Glutamatergic neuron (in vitro differentiated cells): Measurements from ENCODE around the gene ASPRV1. TPM values are rescaled to one million over a fixed set of nuclear protein-coding genes. Genes with fewer than 3 reads are reported as not detected.
"Not testable (repeated sequence)": the region's sequence is repeated elsewhere in the genome, so short reads cannot be mapped to it uniquely, and the experiment has no call there.

Experiments
- DNase-seq: peaks from one replicate; pipeline ENCODE4 v3.0.0; 2022
- H3K27ac Mint-ChIP-seq: one replicate; pipeline ENCODE4 v1.8.0; 2020; ENCODE audit warnings: mild to moderate bottlenecking, mixed read lengths, inconsistent platforms; ENCODE audit not compliant: unreplicated experiment
- H3K27me3 Mint-ChIP-seq: one replicate; pipeline ENCODE4 v1.8.0; 2020; ENCODE audit warnings: mild to moderate bottlenecking, moderate library complexity, mixed read lengths, inconsistent platforms; ENCODE audit not compliant: unreplicated experiment
- H3K36me3 Mint-ChIP-seq: one replicate; pipeline ENCODE4 v1.8.0; 2020; ENCODE audit warnings: mild to moderate bottlenecking, mixed read lengths, inconsistent platforms; ENCODE audit not compliant: unreplicated experiment
- H3K4me1 Mint-ChIP-seq: one replicate; pipeline ENCODE4 v1.8.0; 2020; ENCODE audit warnings: mild to moderate bottlenecking, low read depth, mixed read lengths, inconsistent platforms; ENCODE audit not compliant: unreplicated experiment
- H3K4me3 Mint-ChIP-seq: one replicate; pipeline ENCODE4 v1.8.0; 2020; ENCODE audit warnings: mild to moderate bottlenecking, mixed read lengths, inconsistent platforms; ENCODE audit not compliant: unreplicated experiment
- H3K9me3 Mint-ChIP-seq: one replicate; pipeline ENCODE4 v1.8.0; 2020; ENCODE audit warnings: mild to moderate bottlenecking, moderate library complexity, mixed read lengths, inconsistent platforms; ENCODE audit not compliant: unreplicated experiment
- CTCF ChIP-seq: fragments of 200-600 bp; sonication (generic); IDR thresholded peaks from one replicate; pipeline ENCODE4 v1.5.0; 2021; ENCODE audit not compliant: partially characterized antibody, unreplicated experiment
- total RNA-seq: library from RNA; stranded (reverse); fragmentation: NEBNext Ultra II Directional; extraction: Animal tissue kit (Norgen Biotek cat#: 25700); gene quantifications from one replicate; pipeline ENCODE4 v1.2.1, GENCODE V29; 2021; ENCODE audit not compliant: unreplicated experiment

ASPRV1 gene
- total RNA-seq, 1 donor from 2014 or later, result 2.5 TPM

DNA sequence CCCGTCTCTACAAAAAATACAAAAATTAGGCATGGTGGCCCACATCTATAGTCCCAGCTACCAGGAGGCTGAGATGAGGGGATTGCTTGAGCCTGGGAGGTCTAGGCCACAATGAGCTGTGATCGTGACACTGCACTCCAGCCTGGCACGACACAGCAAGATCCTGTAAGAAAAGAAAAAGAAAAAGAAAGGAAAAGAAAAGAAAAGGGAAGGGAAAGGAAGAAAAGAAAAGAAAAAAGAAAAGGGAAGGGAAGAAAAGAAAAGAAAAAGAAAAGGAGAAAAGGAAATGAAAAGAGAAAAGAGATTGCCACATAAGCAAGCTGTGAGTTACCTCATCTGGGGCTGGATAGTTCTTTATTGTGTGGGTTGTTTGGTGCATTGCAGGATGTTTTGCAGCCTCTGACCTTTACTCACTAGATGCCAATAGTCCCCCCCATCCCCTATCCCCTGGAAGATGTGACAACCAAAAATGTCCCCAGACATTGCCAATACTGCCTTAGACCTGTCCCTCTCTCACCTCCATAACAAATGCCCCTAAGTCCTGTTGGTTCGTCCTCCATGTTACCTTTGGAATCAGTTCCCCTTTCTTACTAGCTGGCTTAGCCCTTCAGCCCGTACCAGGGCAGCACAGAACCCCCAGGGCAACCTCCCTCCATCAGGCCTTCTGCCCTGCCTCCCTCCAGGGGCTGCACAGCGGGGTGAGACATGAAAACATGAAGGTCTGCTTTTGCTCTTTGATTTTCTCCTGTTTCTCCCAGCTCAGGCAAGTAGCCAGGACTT is 8.9 kb downstream of the ASPRV1 start:
- H3K9me3 Mint-ChIP-seq, result peaks cover 4% of the 10 kb centered on the region
- no peaks in the 10 kb centered on the region for H3K36me3 Mint-ChIP-seq

DNA sequence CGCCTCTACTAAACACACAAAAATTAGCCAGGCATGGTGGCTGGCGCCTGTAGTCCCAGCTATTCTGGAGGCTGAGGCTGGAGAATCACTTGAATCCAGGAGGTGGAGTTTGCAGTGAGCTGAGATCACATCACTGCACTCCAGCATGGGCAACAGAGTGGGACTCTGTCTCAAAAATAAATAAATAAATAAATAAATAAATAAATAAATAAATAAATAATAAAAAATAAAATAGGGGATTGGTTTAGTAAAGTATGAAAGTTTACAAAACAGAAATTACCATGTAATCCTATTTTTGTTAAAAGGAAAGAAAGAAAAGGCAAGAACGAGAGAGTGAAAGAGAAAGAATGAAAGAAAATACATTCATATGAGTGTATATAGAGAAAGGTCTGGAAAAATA is 10.8 kb downstream of the ASPRV1 start:
- not testable (repeated sequence) for DNase-seq, H3K4me1 Mint-ChIP-seq, H3K4me3 Mint-ChIP-seq, H3K36me3 Mint-ChIP-seq, H3K27ac Mint-ChIP-seq, H3K27me3 Mint-ChIP-seq, H3K9me3 Mint-ChIP-seq

More for the DNA sequence above, 8.9 kb downstream of the ASPRV1 start:
- Mint-ChIP-seq H3K27me3 (peaks cover 3% of the 10 kb centered on the region), H3K4me3 (no peak overlapping the region), H3K4me1 (no peaks in the 10 kb centered on the region), H3K27ac (no peak overlapping the region)
- no peak for TF ChIP-seq CTCF
- no peak for DNase-seq

- Mint-ChIP-seq H3K27ac (no peak overlapping the region), H3K9me3 (peaks cover 2% of the 10 kb centered on the region), H3K27me3 (peaks cover 3% of the 10 kb centered on the region), H3K36me3 (no peaks in the 10 kb centered on the region), H3K4me1 (no peaks in the 10 kb centered on the region), H3K4me3 (no peak overlapping the region)
- DNase-seq, result no peak
- no peak for TF ChIP-seq CTCF
Measured at GRCh38 chr2:69950241-69950640, 11.2 kb downstream of the ASPRV1 start.

- H3K4me3 Mint-ChIP-seq, result no peak overlapping the region
Measured at GRCh38 chr2:69948963-69949645, 12.3 kb downstream of the ASPRV1 start.

More at GRCh38 chr2:69948963-69949645, 12.3 kb downstream of the ASPRV1 start:
- peaks cover 2% of the 10 kb centered on the region for H3K9me3 Mint-ChIP-seq
- no peak for TF ChIP-seq CTCF
- DNase-seq, result no peak
- H3K4me1 Mint-ChIP-seq, result no peaks in the 10 kb centered on the region
- H3K27ac Mint-ChIP-seq, result no peak overlapping the region
- H3K27me3 Mint-ChIP-seq, result peaks cover 5% of the 10 kb centered on the region
- no peaks in the 10 kb centered on the region for H3K36me3 Mint-ChIP-seq
